NCI-H2196 (cell line): ENCODE results near the gene TMEM190.

Experiments
- DNase-seq: peaks from one replicate; lab custom pipeline; 2025; ENCODE audit not compliant: unreplicated experiment; lab: John Stamatoyannopoulos, UW

Gene TMEM190

DNA sequence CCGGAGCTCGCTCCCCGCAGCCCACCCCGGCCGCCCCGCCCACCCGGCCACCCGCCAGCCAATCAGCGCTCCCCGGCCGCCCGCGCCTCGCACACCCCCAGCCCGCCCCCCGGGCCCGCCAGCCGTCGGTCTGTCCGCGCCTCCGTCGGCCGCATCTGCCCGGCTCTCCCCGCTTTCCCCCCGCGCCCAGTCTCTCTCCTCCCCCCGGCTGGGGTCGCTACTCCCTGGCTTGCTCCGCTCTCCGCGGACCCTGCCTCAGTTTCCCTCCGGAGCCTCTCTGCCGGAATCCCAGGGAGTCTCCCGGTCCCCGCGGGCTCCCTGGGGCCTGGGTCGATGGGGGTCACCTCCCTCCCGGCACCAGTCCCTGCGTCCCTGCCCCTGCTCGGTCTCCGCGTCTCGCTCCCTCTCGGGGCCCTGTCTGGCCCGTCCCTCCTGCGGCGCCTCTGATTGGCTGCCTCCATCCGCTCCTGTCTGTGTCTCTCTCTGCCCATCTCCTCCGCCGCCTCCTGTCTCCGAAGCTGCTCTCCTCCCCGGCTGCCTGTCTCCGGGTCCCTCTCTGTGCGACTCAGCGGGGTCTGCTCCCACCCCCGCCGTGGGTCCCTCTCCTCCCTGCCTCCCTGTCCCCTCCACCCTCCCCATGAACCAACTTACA, 6.8 kb upstream of the TMEM190 start:
- DNase-seq = peak; percentile 36

DNA sequence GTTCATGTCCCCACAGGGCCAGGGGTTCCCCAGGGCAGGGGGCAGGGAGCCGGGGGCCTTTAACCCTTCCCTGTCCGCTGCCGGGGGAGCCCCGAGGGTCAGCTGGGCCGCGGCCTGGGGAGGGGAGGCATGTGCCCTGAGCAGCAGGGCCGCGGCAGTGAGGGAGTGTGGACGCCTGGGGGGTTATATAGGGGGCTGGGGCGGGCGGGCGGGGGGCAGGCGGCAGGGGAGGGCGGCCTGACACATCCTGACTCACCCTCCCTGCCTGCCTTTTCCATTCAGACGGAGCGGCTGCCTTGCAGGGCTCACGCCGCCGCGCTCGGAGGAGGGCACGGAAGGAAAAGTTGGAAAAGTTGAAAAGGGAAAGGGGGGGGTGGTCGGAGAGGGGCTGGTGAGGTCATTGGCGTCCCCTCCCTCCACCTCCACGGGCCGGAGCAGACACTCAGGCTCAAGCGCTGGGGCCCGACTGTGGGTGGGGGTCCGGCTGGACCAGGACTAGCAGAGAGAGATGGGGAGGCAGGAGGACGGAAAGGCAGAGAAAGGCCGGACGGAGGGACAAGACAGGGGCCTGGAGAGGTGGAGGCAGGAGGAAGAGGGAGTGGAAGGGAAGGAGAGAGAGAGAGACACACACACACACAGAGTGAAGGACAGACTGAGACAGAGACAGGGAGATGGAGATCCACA, 6.2 kb upstream of the TMEM190 start, which contains the start of gene IL11:
IL11 (minus strand) TSS at position 159 of the 684 bp plus-strand sequence; CDS start at position 6, 153 bp downstream.
- no peak for DNase-seq

DNA sequence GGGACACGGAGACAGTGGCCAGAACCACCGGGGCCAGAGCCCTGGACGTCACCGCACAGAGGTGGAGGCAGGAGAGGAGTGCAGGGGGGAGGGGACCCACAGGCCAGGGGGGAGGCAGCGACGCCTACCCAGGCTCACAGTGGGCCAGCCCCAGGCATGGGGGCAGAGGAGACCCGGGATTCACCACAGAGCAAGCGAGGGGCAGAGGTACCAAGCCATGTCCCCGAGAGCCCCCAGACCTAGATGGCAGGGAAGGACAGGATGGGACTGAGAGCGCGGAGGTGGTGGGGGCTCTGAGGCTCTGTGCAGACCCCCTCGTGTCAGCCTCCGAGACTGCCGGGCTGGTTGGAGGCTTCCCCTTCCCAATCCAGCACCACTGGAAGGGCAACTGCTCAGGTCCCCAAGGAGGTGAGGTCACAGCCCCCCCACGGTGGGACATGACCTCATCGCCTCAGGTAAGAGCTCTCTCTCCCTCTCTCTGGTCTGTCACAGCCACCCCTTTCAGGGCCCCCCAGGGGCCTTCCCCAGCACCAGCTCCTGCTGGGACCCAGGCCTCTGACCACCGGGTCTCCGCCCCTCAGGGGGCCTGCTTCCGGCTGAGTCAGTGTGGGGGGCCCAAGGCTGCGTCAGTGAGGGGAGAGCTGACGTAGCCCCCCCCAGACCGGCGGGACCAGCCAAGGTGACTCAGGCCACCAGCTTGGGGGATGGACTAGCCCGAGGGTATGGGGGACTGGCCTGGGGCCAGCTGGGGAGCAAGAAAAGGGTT, 4.1 kb upstream of the TMEM190 start:
- DNase-seq = no peak

DNA sequence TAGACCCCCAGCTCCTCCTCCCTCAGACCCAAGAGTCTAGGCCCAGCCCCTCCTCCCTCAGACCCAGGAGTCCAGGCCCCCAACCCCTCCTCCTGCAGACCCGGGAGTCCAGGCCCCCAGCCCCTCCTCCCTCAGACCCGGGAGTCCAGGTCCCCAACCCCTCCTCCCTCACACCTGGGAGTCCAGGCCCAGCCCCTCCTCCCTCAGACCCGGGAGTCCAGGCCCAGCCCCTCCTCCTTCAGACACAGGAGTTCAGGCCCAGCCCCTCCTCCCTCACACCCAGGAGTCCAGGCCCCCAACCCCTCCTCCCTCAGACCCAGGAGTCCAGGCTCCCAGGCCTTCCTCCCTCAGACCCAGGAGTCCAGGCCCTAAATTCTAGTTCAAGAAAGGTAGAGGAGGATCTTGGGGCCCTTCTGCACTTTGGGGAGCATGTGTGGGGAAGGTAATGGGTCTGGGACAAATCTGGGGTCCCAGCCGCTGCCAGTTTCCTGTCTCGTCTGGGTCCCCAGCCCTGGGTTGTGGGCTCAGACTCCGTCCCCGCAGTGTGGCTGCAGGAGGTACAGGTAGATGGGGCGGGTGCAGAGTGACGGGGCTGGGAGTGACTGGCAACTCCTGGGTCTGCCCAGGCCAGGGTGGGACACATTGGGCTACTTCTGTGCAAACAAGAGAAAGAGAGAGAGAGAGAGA, 3.2 kb upstream of the TMEM190 start:
- no peak for DNase-seq

DNA sequence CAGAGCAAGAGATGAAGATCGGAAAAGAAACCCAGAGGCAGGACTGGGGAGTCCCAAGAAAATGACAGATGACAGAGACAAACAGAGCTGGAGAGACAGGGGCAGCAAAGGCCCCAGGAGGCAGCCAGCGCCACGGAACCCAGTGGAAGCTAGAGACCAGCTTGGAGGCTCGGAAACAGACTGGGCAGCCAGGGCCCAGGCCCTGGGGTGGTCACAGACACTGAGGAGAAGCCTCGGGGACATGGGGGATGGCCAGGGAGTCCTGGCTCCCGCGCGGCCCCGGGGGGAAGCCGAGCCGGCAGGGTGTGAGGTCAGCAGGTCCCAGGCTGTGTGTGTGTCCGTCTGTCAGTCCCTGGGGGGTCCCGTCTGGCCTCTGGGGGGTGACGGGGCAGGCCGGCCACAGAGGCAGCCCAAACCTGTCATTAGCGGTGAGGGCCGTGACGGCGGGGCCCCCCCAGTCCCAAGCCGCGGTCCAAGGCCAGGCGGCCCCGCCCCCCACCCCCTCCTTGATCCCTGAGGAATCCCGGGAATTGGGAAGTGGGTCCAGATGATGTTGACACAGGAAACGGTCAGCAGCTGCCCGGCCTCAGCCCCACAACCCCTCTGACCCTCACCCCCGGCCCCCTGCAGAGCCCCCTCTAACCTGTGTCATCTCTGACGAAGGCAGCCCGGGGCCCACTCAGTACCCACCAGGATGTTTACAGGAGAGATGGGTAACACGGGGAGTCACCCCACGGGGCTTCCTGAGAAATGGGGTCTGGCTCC, 2.5 kb upstream of the TMEM190 start:
- DNase-seq = no peak

DNA sequence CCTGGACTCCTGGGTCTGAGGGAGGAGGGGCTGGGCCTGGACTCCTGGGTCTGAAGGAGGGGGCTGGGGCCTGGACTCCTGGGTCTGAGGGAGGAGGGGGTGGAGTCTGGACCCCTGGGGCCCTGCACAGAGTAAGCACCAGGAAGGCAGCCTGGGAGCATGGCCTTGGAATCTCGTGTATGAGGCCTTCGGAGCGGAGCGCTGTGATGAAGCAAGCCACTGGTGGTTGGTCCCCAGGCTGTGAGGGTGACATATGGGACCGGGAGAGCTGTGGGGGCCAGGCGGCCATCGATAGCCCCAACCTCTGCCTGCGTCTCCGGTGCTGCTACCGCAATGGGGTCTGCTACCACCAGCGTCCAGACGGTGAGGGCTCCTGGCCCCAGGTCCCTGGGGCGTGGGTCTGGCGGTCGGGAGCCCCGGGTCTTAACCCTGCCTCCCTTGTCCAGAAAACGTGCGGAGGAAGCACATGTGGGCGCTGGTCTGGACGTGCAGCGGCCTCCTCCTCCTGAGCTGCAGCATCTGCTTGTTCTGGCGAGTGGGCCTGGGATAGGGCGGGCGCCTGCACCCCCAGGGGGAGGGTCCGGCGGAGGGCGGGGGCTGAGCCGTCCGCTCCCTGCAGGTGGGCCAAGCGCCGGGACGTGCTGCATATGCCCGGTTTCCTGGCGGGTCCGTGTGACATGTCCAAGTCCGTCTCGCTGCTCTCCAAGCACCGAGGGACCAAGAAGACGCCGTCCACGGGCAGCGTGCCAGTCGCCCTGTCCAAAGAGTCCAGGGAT, 918 bp downstream of the TMEM190 start:
- no peak for DNase-seq

DNA sequence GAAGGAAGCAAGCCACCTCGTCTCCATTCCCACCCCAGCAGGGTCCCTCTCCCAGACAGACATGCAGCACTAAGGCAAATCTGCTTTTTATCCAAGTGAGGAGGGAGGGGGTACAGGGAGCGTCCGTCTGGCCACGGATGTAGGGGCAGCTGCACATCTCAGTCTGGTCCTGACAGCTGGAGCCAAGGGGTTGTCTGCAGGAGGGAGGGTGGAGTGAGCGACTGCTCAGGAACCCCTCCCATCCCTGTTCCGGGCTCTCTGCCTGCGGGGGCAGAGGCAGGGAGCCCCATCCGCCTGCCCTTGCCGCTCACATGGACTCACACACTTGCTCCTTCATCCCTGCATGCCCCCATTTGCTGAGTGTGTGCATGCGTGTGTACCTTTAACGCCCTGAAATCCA, 2.5 kb downstream of the TMEM190 start:
- no peak for DNase-seq

DNA sequence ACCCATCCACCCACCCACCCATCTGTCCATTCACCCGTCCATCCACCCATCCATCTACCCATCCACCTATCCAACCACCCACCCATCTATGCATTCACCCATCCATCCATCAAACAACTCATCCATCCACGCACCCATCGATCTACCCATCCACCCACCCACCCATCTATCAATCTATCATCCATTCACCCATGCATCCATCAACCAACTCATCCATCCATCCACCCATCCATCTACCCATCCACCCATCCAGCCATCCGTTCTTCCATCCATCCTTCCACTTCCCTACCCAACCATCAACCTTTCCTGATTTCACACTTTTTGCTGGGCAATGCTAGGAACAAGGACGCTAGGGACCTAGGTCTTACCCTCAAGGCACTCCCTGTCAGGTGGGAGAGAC, 5.4 kb downstream of the TMEM190 start:
- no peak for DNase-seq

DNA sequence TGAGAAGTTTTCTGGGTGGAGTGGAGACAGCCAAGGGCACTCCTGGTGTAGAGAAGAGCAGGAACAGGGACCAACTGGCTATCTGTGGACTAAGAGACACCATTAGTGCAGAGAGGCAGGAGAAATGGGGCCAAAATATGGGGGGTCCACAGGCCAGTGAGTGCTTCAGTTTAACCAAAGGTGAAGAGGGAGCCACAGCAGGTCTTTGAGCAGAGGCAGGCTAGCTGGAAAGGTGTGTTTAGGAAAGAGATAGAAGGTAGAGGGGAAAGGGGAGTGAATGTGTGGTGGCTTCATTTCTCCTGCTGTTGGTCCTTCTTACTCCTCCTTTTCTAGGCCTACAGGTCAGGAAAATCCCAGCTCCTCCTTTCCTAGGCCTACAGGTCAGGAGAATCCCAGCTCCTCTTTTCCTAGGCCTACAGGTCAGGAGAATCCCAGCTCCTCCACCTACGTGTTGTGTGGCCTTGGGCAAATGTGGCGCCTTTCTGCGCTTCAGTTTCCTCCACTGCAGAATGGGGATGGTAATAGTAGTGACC, 6.0 kb downstream of the TMEM190 start:
- no peak for DNase-seq

DNA sequence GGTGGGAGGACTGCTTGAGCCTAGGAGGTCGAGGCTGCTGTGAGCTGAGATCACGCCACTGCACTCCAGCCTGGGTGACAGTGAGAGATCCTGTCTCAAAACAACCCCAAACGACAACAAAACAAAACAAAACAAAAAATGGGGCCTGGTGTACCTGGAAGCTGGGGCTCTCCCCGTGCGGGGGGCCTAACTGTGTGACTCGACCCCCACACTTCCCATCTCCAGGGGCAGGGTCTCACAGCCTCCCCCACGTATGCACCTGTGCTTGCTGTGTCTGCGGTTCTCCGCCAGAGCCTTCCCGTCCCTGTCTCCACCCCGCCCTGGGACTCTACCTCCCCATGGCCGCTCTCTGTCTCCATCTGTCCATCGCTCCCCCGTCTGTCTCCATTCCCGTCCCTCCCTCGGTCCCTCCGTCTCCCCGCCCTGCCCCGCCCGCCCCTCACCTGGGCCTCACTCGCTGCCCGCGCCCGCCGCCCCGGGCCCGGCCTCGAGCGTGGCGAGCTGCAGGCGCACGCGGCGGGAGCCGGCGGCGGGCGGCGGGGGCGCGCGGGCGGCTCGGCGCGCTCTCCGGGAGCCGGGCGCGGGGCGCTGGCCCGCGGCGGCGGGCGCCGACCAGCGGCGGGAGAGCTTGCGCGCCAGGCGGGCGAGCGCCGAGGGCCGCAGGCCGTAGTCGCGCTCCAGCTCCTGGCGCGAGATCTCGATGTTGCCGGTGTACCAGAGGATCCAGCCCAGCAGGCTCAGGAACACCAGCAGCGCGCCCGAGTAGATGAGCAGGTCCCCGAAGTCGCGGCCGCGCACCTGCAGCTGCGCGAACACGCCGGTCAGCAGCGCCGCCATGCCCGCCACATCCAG, 6.9 kb downstream of the TMEM190 start:
- peak; percentile 69 for DNase-seq

DNA sequence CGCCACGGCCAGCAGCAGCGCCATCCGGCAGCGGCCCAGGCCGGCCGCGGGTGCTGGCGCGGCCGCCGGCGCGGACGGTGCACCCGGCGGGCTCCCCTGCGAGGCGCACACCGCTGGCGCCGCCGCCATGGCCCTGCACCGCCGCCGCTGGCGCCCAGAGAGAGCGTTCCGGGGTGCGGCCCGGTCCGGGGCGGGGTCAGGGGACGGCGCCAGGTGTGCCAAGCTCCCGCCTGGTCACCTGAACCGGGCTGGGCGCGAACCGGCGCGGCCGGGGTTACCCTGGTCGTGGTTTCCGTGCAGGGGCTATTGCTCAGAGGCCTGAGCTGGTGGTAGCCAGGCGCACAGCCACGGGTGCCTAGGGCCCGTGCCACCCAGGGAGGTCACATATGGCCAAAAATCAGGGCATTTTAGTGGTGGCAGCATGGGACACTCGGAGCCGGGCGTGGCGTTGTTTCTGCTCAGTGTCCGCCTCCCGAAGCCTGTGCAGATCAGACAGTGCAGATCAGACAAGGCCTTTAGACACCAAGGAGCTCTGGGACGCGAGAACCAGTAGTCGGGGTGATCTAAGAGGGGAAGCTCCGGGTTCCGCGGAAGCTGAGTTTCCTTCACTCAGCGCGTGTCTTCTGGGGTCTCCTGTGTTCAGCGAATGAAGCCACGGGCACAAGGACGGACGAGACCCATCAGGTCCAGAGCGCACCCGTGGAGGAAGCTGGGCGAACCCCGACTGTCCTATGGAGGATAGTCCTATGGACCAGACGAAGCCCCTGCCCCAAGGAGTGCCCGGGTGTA, 7.7 kb downstream of the TMEM190 start, which contains the start of gene TMEM238:
TMEM238 (minus strand) TSS at position 162 of the 789 bp plus-strand sequence; CDS start at position 129, 33 bp downstream.
- peak; percentile 61 for DNase-seq

DNA sequence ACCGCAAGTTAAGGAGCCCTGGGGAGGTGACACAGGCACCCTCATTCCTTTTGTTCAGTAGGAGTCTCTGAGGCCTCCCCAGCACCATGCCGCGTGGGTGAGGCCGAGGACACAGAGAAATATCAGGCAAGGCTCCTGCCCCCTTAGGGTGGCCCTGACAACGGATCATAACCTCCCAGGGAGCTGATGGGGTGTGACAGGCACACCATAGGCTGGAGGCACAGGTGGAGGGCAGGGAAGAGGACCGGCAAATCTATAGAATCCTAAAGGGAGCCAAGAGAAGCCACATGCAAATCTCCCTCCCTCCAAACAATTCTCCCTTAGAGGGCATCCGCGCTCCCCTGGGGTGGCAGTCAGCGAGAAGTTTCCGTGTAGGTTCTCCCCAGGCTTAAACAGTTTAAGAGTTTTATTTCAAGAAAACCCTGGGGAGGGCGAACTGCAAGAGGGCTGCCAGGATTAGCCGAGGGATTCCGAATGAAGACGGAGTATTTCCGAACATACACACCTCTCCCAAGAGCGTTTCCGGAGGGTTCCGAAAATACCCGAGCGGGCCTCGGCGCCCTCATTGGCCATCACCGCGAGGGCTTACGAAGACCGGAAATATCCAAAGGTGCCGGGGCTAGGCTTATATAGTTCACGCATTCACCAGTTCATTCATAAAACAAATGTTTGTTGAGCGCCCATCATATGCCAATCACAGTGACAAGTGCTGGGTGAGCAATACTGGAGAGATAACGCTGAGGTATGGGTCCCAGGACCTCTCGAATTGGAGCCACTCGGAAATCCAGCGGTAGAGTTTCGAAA, 8.5 kb downstream of the TMEM190 start:
- DNase-seq = peak; percentile 98

DNA sequence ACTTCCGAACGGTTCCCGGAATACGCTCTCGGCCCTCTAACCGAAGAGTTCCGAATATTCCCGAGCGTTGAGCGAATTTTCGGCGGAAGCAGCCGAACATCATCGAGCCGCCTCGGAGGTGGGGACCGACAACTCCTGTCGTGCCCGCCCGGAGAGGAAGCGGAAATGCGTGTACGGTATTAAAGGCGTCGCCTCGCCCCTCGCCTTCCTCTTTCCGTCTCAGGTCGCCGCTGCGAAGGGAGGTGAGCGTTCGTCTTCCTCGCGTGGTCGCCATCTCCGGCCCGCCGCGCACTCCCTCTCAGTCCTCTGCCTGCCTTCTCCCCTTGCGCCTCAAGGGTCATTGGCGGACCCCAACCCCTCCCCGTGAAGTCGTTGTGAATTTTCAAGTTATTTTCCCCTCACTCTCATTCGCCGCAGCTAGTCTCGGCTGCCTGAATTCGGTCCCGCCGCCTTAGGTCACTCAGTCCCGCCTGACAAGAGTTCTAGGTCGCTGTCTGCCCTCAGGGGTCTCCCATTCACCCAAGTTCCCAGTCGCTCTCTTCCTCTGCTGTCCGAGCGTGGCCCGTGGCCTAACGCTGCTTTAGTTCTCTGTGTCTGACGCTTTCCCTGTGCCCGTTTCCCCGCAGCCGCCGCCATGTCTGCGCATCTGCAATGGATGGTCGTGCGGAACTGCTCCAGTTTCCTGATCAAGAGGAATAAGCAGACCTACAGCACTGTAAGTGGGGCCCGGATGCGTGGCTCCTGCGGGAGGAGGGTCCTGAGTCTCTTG, 9.3 kb downstream of the TMEM190 start, which contains the start of gene RPL28:
RPL28 (plus strand) TSS at position 209 of the 769 bp plus-strand sequence; CDS start at position 635, 426 bp downstream.
- DNase-seq = peak; percentile 99

DNA sequence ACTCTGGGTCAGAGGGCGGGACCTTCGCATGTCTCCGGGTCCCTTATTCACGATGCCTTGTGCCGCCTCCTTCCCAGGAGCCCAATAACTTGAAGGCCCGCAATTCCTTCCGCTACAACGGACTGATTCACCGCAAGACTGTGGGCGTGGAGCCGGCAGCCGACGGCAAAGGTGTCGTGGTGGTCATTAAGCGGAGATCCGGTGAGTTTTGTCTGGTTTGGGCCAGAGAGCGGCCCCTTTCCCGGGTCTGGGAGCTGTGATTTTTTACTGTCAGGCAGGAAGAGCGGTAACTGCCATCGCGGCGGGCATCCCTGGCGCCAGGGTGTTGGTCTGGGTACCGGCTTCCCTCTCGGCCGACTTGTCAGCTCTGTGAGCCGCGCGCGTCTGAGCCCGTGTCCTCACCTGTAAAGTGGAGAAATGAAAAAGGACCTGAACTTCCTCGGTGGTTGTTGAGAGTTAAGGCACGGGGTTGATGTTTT, 9.9 kb downstream of the TMEM190 start:
- DNase-seq = no peak

DNA sequence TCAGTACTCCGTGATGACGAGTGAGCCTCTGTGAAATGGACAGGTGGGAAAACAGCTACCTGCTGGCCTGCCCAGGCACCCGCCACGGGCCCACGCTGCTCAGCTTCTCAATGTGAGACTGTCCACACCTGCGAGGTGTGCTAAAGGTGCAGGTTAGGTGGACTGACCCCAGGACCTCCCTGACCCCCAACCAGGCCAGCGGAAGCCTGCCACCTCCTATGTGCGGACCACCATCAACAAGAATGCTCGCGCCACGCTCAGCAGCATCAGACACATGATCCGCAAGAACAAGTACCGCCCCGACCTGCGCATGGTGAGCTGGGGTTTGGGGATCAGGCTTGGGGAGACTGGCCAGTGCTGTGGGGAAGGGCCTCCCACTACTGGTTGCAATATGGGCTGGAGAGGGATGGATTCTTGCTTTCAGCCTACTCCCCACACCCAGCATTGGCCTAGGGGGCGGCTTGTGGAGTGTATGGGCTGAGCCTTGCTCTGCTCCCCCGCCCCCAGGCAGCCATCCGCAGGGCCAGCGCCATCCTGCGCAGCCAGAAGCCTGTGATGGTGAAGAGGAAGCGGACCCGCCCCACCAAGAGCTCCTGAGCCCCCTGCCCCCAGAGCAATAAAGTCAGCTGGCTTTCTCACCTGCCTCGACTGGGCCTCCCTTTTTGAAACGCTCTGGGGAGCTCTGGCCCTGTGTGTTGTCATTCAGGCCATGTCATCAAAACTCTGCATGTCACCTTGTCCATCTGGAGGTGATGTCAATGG, 11.3 kb downstream of the TMEM190 start:
- no peak for DNase-seq
